ENCODE measurements around the gene LSM14B.

- TF ChIP-seq CTCF (IDR thresholded peaks at IDR 0.05) (no peak), POLR2A (IDR thresholded peaks at IDR 0.05) (no peak)
Observed at GRCh38 chr20:62145688-62146018, 23.4 kb downstream of the LSM14B start.

All from Peyer's patch (tissue), 4 donors.